Right renal pelvis (tissue), 4 donors: Measurements from ENCODE around the gene SNRNP35. TPM values are rescaled to one million over a fixed set of nuclear protein-coding genes. Genes with fewer than 3 reads are reported as not detected.
"Not testable (repeated sequence)": the region's sequence is repeated elsewhere in the genome, so short reads cannot be mapped to it uniquely, and the experiment has no call there.

Experiments used
- DNase-seq, 4 donors: peaks; one replicate each; pipeline ENCODE4 v3.0.0-alpha.2; 2013; ENCODE audit warnings: low read depth in 4 of 4, low spot score in 3 of 4, missing footprints in 1 of 4
- polyA plus RNA-seq, 4 donors: library from polyadenylated mRNA; unstranded; fragments of 120-200 nt; gene quantifications; one replicate each; pipeline ENCODE4 v1.2.1, GENCODE V29; 2013; ENCODE audit not compliant: insufficient read length in 4 of 4

Gene SNRNP35
- polyA plus RNA-seq, 4 donors = 34.5 to 39.2 (median 38.4) TPM

GRCh38 chr12:123446333-123446713 is 11.6 kb upstream of the SNRNP35 start:
- DNase-seq = no peak

GRCh38 chr12:123449249-123449733 is 8.6 kb upstream of the SNRNP35 start:
- no peak for DNase-seq

GRCh38 chr12:123449856-123450255 is 8.1 kb upstream of the SNRNP35 start:
- no peak for DNase-seq

GRCh38 chr12:123450636-123451035 is 7.3 kb upstream of the SNRNP35 start:
- DNase-seq = no peak

- not testable (repeated sequence) for DNase-seq
Observed at GRCh38 chr12:123452276-123452550, 5.7 kb upstream of the SNRNP35 start.

GRCh38 chr12:123453165-123453564 is 4.8 kb upstream of the SNRNP35 start:
- no peak for DNase-seq

- not testable (repeated sequence) for DNase-seq
Observed at GRCh38 chr12:123463174-123463573, 5.2 kb downstream of the SNRNP35 start.

GRCh38 chr12:123465084-123465483 is 7.1 kb downstream of the SNRNP35 start:
- no peak for DNase-seq

- DNase-seq = no peak
Observed at GRCh38 chr12:123468786-123469185, 10.8 kb downstream of the SNRNP35 start.

GRCh38 chr12:123469978-123470377 is 12.0 kb downstream of the SNRNP35 start:
- no peak for DNase-seq

- DNase-seq = no peak
Observed at GRCh38 chr12:123471374-123472068, 13.6 kb downstream of the SNRNP35 start.

- DNase-seq = no peak
Observed at GRCh38 chr12:123472438-123472849, 14.5 kb downstream of the SNRNP35 start.

GRCh38 chr12:123474485-123475245 is 16.7 kb downstream of the SNRNP35 start:
- DNase-seq = peak in 1 of 4 donors; percentile 31

GRCh38 chr12:123475246-123475703 is 17.3 kb downstream of the SNRNP35 start:
- peak in 1 of 4 donors; percentile 29 for DNase-seq

- DNase-seq = no peak
Observed at GRCh38 chr12:123478069-123478468, 20.1 kb downstream of the SNRNP35 start.

- DNase-seq = no peak
Observed at GRCh38 chr12:123478762-123479161, 20.8 kb downstream of the SNRNP35 start.

- no peak for DNase-seq
Observed at GRCh38 chr12:123479442-123480180, 21.7 kb downstream of the SNRNP35 start.

- DNase-seq = not testable (repeated sequence)
Observed at GRCh38 chr12:123481251-123481650, 23.3 kb downstream of the SNRNP35 start.

GRCh38 chr12:123482876-123483275 is 24.9 kb downstream of the SNRNP35 start:
- DNase-seq = no peak

- DNase-seq = no peak
Observed at GRCh38 chr12:123483602-123484248, 25.8 kb downstream of the SNRNP35 start.

- no peak for DNase-seq
Observed at GRCh38 chr12:123485756-123486155, 27.8 kb downstream of the SNRNP35 start.
